Stimulated activated CD4-positive, alpha-beta T cell treated with anti-CD3 and anti-CD28 coated beads, Interleukin-2, amount 100 ng/mL, for 24 hours (primary cell): ENCODE results near the gene ITIH5.
"Not testable (repeated sequence)": the region's sequence is repeated elsewhere in the genome, so short reads cannot be mapped to it uniquely, and the experiment has no call there.

ENCODE experiments used
- DNase-seq, 2 donors: peaks; one replicate each; pipeline ENCODE4 v3.0.0-alpha.2; 2020

Gene ITIH5

GRCh38 chr10:7666253-7667023, at the start of gene ITIH5:
ITIH5 (minus strand) TSS chr10:7666966; CDS start chr10:7666892, 74 bp downstream.
- DNase-seq = no peak

DNA sequence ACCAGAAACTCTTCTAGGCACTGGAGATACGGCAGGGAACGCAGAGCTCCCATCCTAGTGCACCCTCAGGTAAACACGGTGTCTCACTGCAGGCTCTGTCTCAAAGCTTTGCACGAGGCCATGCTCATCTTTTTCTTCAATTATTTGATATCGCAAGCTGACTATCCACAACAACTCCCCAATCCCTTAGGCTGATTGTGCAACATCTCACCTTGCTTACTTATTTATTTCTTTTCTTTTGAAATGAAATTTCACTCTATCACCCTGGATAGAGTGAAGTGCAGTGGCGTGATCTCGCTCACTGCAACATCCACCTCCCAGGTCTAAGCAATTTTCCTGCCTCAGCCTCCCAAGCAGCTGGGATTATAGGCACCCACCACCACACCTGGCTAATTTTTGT, 48.7 kb upstream of the ITIH5 start:
- DNase-seq = no peak

GRCh38 chr10:7711075-7711474, 44.3 kb upstream of the ITIH5 start:
- not testable (repeated sequence) for DNase-seq

GRCh38 chr10:7710446-7710845, 43.7 kb upstream of the ITIH5 start:
- no peak for DNase-seq

- DNase-seq = no peak
Observed at GRCh38 chr10:7708832-7709231, 42.1 kb upstream of the ITIH5 start.

DNA sequence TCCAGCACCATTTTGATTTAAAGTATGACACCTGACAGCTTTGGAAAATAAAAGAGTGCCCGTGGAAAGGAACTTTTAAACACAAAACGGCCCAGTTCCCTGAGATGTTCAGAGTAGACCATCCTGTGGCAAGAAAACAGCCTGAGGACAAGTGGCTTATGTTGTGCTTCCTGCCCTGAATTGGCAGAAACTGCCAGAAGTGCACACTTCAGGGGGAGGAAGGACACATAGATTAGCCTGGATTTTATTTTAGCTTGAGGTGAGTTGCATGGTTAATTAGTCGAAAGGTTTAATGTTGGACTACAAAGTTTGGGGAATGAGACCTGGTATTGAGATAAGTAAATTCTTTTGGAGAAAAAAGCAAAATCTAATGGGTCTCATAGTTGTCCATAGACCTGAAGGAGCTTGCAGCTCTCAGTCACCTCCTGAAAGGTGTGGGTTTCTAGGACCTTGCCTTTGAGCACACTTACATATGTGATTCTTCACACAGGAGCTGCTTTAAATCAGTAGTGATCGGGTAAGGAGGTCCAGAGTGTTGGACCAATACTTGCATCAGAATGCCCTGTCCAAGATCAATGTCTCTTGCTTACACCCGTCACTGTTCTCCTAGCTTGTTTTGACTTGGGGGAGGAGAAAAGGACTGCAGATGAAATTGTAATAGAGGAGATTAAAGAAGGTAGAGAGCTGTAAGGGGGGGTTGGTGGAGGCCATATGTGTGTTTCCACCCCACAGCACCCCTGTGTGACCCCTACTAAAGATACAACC, 41.3 kb upstream of the ITIH5 start:
- DNase-seq = no peak

DNA sequence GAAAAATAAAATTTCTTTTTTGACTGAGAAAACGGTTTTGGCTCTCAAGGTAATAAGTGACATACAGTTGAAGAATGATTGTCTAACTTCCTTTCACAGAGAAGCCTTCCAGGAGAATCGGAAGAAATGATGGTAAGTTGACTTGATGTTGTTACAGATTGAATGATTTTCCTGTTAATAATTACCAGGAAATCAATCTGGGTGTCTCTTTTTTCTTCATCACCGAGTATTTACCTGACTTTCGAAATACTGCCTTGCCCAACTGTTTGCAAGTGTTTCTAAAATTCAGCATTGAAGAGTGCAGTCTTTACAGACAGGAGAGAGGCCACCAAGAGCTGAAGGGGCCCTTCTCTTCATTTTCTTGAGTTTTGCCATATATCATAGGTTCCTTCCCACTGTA, 40.3 kb upstream of the ITIH5 start:
- no peak for DNase-seq

DNA sequence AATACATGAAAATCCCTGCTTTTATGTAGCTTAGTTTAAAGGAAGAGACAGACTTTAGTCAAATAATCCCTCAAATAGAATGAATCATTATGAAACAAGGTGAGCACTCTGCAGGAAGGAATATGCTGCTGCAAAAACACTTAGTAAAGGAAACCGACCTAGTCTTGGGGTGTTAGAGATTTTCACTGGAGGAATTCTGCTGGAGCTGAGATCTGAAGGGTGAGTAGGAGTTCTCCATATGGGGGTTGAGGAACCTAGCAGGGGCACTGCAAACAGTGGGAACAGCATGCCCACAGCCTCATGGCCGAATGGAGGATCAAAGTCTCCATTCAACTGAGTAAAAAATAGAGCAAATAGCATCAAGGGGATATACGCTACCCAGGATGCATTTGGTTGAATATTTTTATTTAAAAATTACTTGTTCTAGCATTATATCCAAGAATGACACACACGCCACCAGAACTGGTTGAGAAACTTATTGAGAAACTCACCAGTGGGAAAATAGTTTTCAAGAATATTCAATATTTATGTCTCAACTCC, 39.8 kb upstream of the ITIH5 start:
- no peak for DNase-seq

GRCh38 chr10:7705341-7705740, 38.6 kb upstream of the ITIH5 start:
- no peak for DNase-seq

- DNase-seq = no peak
Observed at GRCh38 chr10:7704071-7705016, 37.6 kb upstream of the ITIH5 start.

DNA sequence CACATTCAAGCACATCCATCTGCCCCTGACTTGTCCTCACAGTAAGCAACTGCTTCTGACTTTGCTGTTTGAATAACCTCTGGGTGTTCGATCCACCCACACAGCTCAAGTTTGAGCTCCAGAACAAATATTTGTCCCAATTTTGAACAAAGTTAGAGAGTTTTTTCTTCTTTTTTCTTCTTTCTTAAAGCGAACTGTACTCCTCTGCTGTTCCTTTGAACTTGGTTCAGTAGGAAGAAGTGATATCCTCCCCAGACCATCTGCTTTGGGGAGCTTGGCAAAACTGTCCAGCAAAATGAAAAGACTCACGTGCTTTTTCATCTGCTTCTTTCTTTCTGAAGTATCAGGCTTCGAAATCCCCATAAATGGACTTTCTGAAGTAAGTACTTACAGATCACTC, 36.4 kb upstream of the ITIH5 start, which contains the start of gene ITIH2:
TSS of gene ITIH2 (plus strand) at position 177 of the 400 bp plus-strand sequence. CDS start at position 296, 119 bp downstream.
- DNase-seq = no peak

DNA sequence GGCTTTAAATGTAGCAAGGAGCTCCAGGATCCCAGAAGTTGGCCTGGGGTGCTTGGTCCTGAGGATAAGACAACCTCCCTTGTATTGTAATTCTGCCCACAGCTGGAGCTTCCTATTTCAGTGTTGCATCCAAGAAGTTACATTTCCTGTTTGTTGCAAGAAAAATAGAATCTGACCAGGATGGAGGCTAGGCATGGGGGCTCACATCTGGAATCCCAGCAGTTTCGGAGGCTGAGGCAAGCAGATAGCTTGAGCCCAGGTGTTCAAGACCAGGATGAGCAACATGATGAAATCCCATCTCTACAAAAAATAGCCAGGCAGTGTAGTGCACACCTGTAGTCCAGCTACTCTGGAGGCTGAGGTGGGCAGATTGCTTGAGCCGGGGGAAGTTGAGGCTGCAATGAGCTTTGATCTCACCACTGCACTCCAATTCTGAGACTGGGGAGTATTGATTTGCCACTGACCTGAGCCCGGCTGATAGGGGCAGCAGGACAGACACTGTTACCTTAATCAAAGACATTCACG, 35.6 kb upstream of the ITIH5 start:
- no peak for DNase-seq

DNA sequence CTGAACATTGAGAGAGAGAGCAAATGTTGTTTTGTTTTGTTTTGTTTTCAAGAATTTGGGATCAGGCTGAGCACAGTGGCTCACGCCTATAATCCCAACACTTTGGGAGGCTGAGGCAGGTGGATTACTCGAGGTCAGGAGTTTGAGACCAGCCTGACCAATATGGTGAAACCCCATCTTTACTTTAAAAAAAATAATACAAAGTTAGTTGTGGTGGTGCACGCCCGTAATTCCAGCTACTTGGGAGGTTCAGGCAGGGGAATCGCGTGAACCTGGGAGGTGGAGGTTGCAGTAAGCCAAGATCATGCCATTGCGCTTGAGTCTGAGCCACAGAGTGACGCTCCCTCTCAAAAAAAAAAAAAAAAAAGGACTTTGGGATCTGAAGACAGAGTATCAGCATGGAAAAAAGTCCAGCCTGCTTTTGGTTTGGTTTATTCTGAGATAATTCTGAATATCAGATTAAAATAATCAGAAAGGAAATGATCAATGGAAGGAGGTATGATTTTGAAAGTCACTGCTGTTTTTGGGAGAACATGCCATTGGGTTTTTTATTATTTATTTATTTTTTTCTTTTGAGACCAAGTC, 34.5 kb upstream of the ITIH5 start:
- DNase-seq = no peak

- DNase-seq = no peak
Observed at GRCh38 chr10:7700577-7701125, 33.9 kb upstream of the ITIH5 start.

DNA sequence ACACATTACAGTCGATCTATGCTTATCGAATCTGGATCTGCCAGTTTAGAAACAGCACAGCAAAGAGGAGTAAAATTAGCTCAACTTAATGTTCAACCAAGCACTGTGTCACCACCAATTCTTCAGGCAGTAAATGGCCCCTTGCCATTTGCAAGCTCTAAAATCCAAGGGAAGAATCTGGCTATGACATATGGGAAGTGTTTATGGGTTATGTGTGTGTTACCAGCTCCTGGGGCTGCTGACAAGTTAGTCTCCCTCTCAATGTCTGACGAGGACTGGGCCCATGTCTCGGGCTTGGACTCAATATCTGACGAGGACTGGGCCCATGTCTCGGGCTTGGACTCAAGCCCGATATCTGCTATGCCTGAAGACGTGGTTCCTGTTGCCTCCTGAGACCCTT, 30.7 kb upstream of the ITIH5 start:
- no peak for DNase-seq

GRCh38 chr10:7696545-7696944, 29.8 kb upstream of the ITIH5 start:
- no peak for DNase-seq

DNA sequence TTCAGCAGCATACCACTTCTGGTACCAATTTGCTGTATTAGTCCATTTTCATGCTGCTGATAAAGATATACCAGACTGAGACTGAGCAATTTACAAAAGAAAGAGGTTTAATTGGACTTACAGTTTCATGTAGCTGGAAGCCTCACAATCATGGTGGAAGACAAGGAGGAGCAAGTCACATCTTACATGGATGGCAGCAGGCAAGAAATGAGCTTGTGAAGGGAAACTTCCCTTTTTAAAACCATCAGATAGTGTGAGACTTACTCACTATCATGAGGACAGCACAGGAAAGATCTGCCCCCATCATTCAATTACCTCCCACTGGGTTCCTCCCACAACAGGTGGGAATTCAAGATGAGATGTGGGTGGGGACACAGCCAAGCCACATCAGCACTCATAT, 26.4 kb upstream of the ITIH5 start:
- not testable (repeated sequence) for DNase-seq

- not testable (repeated sequence) for DNase-seq
Observed at GRCh38 chr10:7692368-7692767, 25.6 kb upstream of the ITIH5 start.

GRCh38 chr10:7690885-7691597, 24.3 kb upstream of the ITIH5 start:
- not testable (repeated sequence) for DNase-seq

DNA sequence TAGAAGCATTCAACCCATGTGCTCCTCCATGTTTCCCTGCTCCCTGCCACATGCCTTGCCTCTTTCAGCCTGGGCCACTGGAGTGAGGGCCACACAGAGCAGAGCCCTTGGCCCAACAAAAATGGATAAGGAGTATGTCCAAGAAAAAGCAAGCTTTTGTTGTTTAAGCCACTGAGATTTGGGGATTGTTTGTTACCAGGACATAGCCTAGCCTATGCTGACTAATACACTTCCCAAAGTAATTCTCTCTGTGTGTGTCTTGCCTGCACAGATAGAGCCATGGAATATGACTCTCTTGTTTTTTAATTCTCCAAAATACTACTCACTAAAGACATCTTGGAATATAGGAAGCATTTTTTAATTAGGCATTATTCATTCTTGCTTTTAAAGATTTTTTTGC, 22.8 kb upstream of the ITIH5 start:
- no peak for DNase-seq
